ENCODE measurements around the gene SMIM5.
A peak's percentile ranks its signal among the peaks of the same experiment; 100 is the strongest.

The SMIM5 gene

GRCh38 chr17:75624714-75625345 lies 8.4 kb upstream of the SMIM5 start:
- no peak for DNase-seq (ENCODE audit: low read depth)
- TF ChIP-seq CTCF (conservative IDR thresholded peaks at IDR 0.05; ENCODE audit: low read depth, low read length) = no peak
- H3K4me3 ChIP-seq (ENCODE audit: low read depth, low read length) = no peak overlapping the region

- DNase-seq (ENCODE audit: low read depth) = peak; percentile 49
- peak; percentile 82 for TF ChIP-seq CTCF (conservative IDR thresholded peaks at IDR 0.05; ENCODE audit: low read depth, low read length)
- H3K4me3 ChIP-seq (ENCODE audit: low read depth, low read length) = no peak overlapping the region
Measured at GRCh38 chr17:75625813-75626486, 7.3 kb upstream of the SMIM5 start.

GRCh38 chr17:75626496-75627038 lies 6.7 kb upstream of the SMIM5 start:
- DNase-seq (ENCODE audit: low read depth) = no peak
- no peak overlapping the region for H3K4me3 ChIP-seq (ENCODE audit: low read depth, low read length)
- no peak for TF ChIP-seq CTCF (conservative IDR thresholded peaks at IDR 0.05; ENCODE audit: low read depth, low read length)

- no peak overlapping the region for H3K4me3 ChIP-seq (ENCODE audit: low read depth, low read length)
- DNase-seq (ENCODE audit: low read depth) = no peak
- no peak for TF ChIP-seq CTCF (conservative IDR thresholded peaks at IDR 0.05; ENCODE audit: low read depth, low read length)
Measured at GRCh38 chr17:75627094-75627493, 6.1 kb upstream of the SMIM5 start.

- no peak overlapping the region for H3K4me3 ChIP-seq (ENCODE audit: low read depth, low read length)
- no peak for TF ChIP-seq CTCF (conservative IDR thresholded peaks at IDR 0.05; ENCODE audit: low read depth, low read length)
- no peak for DNase-seq (ENCODE audit: low read depth)
Measured at GRCh38 chr17:75628425-75628824, 4.8 kb upstream of the SMIM5 start.

- no peak for DNase-seq (ENCODE audit: low read depth)
- TF ChIP-seq CTCF (conservative IDR thresholded peaks at IDR 0.05; ENCODE audit: low read depth, low read length) = no peak
- no peak overlapping the region for H3K4me3 ChIP-seq (ENCODE audit: low read depth, low read length)
Measured at GRCh38 chr17:75629157-75629556, 4.1 kb upstream of the SMIM5 start.
